ENCODE results near the gene TOX2. TPM values are rescaled to one million over a fixed set of nuclear protein-coding genes. Genes with fewer than 3 reads are reported as not detected.

The TOX2 gene
- total and polyA plus RNA-seq, 2 donors from 2014 or later, result 4.7 to 5.9 TPM

DNA sequence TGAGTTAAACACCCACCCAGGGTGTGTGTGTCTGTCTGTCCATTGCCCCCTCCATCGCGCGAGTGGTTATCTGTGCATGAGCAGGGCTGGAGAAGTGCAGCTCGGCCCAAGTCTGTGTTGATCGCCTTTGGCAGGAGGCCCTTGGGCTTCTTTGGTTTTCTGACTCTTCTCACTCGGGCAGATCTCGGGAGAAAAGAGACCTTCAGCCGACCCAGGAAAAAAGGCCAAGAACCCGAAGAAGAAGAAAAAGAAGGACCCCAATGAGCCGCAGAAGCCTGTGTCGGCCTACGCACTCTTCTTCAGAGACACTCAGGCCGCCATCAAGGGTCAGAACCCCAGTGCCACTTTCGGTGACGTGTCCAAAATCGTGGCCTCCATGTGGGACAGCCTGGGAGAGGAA lies 139.5 kb downstream of the TOX2 start:
- intact Hi-C loops (cut with DNase I), result no loop called here
- no peaks in the 10 kb centered on the region for H3K4me1 ChIP-seq (ENCODE audit: control insufficient read depth in 2 of 3, insufficient read depth in 2 of 3, low read depth in 1 of 3, low read length in 3 of 3)
- H3K4me3 ChIP-seq (ENCODE audit: low read length in 3 of 3), result no peak overlapping the region
- H3K36me3 ChIP-seq (ENCODE audit: control insufficient read depth in 2 of 3, insufficient read depth in 3 of 3, low read length in 3 of 3), result no peaks in the 10 kb centered on the region
- H3K9me3 ChIP-seq (ENCODE audit: control insufficient read depth in 2 of 3, insufficient read depth in 1 of 3, low read length in 3 of 3), result peaks cover 0 to 4% (median 2%) of the 10 kb centered on the region in 3 donors
- H3K9ac ChIP-seq (ENCODE audit: low read length in 3 of 3), result no peak overlapping the region
- FAIRE-seq (no peak), DNase-seq (no peak)
- TF ChIP-seq CTCF (IDR thresholded peaks at IDR 0.05; ENCODE audit: borderline replicate concordance, extremely low read depth, insufficient read depth), result no peak
- H3K27me3 ChIP-seq (ENCODE audit: control insufficient read depth, insufficient read depth, low read length), result no peaks in the 10 kb centered on the region
- H3K27ac ChIP-seq (ENCODE audit: low read depth in 2 of 2, low read length in 2 of 2), result no peak overlapping the region

DNA sequence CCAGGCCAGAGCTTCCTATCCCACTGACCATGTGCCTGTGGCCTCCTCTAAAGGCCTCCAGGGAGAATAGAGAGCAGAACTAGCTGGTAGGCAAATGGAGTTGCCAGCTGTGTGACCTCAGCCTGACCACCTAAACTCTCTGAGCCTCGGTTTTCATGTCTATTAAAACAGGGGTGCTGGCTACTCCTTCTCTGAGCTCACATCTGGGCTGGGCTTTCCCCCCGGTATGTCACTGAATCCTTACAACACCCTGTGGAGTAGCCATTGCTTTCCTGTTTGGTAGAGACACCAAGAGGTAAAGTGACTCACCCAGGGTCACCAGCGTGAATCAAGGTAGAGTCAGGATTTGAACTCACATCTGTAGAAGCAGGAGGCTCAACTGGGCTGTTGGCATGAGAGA lies 140.2 kb downstream of the TOX2 start:
- Histone ChIP-seq H3K27me3 (ENCODE audit: control insufficient read depth, insufficient read depth, low read length) (no peaks in the 10 kb centered on the region), H3K9ac (ENCODE audit: low read length in 3 of 3) (no peak overlapping the region), H3K27ac (ENCODE audit: low read depth in 2 of 2, low read length in 2 of 2) (no peak overlapping the region), H3K36me3 (ENCODE audit: control insufficient read depth in 2 of 3, insufficient read depth in 3 of 3, low read length in 3 of 3) (no peaks in the 10 kb centered on the region), H3K4me3 (ENCODE audit: low read length in 3 of 3) (no peak overlapping the region), H3K4me1 (ENCODE audit: control insufficient read depth in 2 of 3, insufficient read depth in 2 of 3, low read depth in 1 of 3, low read length in 3 of 3) (no peaks in the 10 kb centered on the region), H3K9me3 (ENCODE audit: control insufficient read depth in 2 of 3, insufficient read depth in 1 of 3, low read length in 3 of 3) (peaks cover 0 to 4% (median 2%) of the 10 kb centered on the region in 3 donors)
- intact Hi-C loops (cut with DNase I), result no loop called here
- FAIRE-seq, result no peak
- TF ChIP-seq CTCF (IDR thresholded peaks at IDR 0.05; ENCODE audit: borderline replicate concordance, extremely low read depth, insufficient read depth), result no peak
- DNase-seq, result peak in 1 of 5 donors; percentile 3

GRCh38 chr20:44056010-44056698 lies 141.5 kb downstream of the TOX2 start:
- Histone ChIP-seq H3K4me1 (ENCODE audit: control insufficient read depth in 2 of 3, insufficient read depth in 2 of 3, low read depth in 1 of 3, low read length in 3 of 3) (no peaks in the 10 kb centered on the region), H3K9me3 (ENCODE audit: control insufficient read depth in 2 of 3, insufficient read depth in 1 of 3, low read length in 3 of 3) (peaks cover 0 to 4% (median 2%) of the 10 kb centered on the region in 3 donors), H3K9ac (ENCODE audit: low read length in 3 of 3) (no peak overlapping the region), H3K4me3 (ENCODE audit: low read length in 3 of 3) (no peak overlapping the region), H3K27me3 (ENCODE audit: control insufficient read depth, insufficient read depth, low read length) (no peaks in the 10 kb centered on the region), H3K27ac (ENCODE audit: low read depth in 2 of 2, low read length in 2 of 2) (no peak overlapping the region), H3K36me3 (ENCODE audit: control insufficient read depth in 2 of 3, insufficient read depth in 3 of 3, low read length in 3 of 3) (no peaks in the 10 kb centered on the region)
- intact Hi-C loops (cut with DNase I), result no loop called here
- DNase-seq, result peak in 2 of 5 donors; percentile 52 to 60
- no peak for FAIRE-seq
- TF ChIP-seq CTCF (IDR thresholded peaks at IDR 0.05; ENCODE audit: borderline replicate concordance, extremely low read depth, insufficient read depth), result peak; percentile 29
